KOPT-K1 (cell line): Measurements from ENCODE around the gene IRF4.

Experiments
- H3K27ac ChIP-seq: fragments of 200-600 bp; sonication (generic); 2 replicates; pipeline ENCODE4 v1.5.1; 2016; ENCODE audit warnings: antibody characterized with exemption, mild to moderate bottlenecking, low read depth, low read length; ENCODE audit not compliant: poor library complexity, severe bottlenecking
- H3K36me3 ChIP-seq: fragments of 200-600 bp; sonication (generic); 2 replicates; pipeline ENCODE4 v1.5.1; 2017; ENCODE audit warnings: antibody characterized with exemption, mild to moderate bottlenecking, low read length, moderate library complexity; ENCODE audit not compliant: insufficient read depth
- H3K9me3 ChIP-seq: fragments of 200-600 bp; sonication (generic); 2 replicates; pipeline ENCODE4 v1.5.1; 2017; ENCODE audit warnings: antibody characterized with exemption, low read length, mild to moderate bottlenecking; ENCODE audit not compliant: insufficient read depth, poor library complexity, severe bottlenecking

IRF4 gene

GRCh38 chr6:391559-392440 is at the start of gene IRF4:
IRF4 (plus strand) TSS chr6:391752; CDS start chr6:393153, 1,401 bp downstream.
- no peak within 1 kb of the TSS for H3K27ac ChIP-seq
- H3K36me3 ChIP-seq: no peaks in the 10 kb centered on the region
- H3K9me3 ChIP-seq: no peaks in the 10 kb centered on the region

DNA sequence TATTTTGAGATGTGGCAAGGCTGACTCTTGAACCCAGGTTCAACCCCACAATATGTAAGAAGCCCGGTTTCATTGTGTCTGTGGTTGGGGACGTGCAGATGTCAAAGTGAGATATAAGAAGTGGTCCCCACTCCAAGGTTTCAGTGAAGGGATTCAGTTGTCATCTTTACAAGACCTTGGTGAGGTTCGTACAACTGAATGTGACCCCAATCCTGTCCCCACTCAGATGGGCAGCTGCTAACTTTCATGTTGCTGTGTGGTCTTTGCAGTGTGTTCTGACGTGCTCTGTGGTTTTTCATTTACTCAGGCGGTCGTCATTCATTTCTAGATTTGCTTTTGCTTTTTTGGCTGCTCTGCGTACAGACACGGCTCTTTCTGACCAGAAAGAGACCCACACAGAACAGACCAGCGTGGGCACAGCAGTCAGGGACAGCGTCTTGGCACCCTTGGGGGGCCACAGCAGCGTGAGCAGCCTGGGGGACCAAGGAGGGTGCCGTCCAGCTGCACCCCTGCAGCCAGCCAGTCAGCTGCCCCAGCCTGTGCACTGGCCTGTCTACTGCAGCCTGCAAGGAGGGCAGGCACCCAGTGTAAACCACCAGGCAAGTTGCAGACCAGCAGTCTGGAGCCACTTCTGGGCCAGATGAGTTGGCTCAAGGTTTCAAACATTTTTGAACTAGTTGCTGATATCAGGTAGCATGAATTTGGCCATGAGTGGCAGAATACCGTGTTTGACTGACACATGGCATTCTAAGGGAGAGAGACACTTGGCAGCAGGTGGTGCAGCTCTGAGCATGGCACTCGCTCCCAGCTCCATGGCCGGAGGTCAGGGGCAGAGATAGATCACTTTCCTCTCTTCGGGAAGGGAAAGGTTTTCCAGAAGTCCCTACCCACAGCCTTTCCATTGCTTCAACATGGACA is 49.4 kb upstream of the IRF4 start:
- Histone ChIP-seq H3K27ac (no peak overlapping the region), H3K9me3 (peaks cover 5% of the 10 kb centered on the region), H3K36me3 (no peaks in the 10 kb centered on the region)

GRCh38 chr6:342832-343179 is 48.7 kb upstream of the IRF4 start:
- Histone ChIP-seq H3K9me3 (peaks cover 5% of the 10 kb centered on the region), H3K27ac (no peak overlapping the region), H3K36me3 (no peaks in the 10 kb centered on the region)

DNA sequence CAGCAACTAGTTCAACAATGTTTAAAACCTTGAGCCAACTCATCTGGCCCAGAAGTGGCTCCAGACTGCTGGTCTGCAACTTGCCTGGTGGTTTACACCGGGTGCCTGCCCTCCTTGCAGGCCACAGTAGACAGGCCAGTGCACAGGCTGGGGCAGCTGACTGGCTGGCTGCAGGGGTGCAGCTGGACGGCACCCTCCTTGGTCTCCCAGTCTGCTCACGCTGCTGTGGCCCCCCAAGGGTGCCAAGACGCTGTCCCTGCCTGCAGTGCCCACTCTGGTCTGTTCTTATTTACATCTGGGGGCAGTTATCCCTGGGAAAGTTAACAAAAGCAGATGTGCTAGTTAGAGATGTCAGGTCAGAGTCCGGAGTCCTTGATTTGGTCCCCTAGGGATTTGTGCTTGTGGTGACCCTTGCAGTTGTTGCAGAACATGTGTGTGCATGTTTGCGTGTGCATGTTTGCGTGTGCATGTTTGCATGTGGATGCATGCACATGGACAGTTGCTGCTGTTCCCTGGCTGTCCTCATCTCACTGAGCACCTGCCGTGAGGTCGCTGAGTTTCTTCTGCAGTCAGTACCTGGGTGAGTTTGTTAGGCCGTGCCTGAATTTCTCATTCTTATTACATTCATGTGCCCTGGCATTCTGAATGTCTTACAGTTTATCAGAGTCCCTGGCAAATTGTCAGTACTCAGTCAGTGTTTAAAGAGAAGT is 48.2 kb upstream of the IRF4 start:
- no peak overlapping the region for H3K27ac ChIP-seq
- no peaks in the 10 kb centered on the region for H3K36me3 ChIP-seq
- H3K9me3 ChIP-seq: peaks cover 5% of the 10 kb centered on the region

DNA sequence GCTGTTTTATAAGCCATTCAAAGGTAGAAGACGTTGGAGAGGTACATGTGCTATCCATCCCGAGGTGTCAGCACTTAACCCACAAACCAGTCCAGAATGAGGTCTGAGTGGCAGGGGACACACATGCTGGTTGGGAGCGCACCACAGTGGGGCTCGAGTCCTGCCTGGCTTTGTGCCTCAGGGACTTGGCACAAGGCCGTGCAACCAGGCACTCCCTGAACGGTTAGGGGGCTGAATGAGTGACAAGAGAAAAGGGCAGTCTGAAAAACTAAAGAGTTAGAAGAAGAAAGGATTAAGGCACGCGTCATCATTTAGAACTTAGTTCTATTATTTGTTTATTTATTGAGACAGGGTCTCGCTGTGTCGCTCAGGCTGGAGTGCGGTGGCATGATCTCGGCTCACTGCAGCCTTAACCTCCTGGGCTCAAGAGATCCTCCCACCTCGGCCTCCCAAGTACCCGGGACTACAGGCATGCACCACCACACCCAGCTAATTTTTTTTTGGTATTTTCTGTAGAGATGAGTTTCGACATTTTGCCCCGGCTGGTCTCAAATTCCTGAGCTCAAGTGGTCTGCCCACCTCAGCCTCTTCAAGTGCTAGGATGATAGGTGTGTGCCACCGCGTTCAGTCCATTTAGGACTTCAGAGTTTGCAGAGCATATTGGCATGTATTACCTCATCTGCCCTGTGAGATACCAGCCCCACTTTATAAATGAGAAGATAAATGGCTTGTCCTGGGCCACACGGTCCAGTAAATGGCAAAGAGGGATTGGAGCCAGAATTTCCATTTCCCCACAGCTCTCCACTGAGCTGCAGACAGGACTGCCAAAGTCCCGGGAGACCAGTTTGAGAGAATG is 47.4 kb upstream of the IRF4 start:
- H3K9me3 ChIP-seq: peaks cover 5% of the 10 kb centered on the region
- H3K36me3 ChIP-seq: no peaks in the 10 kb centered on the region
- H3K27ac ChIP-seq: no peak overlapping the region

DNA sequence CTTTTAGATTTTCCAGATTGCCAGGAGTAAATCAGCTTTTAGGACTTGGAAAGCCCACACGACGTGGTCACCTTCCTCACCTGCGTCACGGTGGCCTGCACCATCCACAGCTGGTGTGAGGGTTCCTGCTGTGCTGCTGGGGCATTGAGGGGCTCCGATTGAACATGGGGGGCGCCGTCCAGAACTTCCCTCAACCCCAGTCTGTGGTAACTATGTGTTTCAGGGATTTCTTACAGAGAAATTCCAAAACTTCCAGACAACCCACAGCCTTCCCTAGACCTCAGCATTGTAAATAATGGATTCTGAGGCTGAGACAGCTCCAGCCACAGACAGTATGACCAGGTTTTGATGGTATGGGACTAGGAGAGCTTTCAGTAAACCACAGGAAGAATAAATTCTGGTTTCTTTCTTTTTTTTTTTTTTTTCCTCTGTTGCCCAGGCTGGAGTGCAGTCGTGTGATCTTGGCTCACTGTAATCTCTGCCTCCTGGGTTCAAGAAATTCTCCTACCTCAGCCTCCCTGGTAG is 46.7 kb upstream of the IRF4 start:
- no peaks in the 10 kb centered on the region for H3K36me3 ChIP-seq
- H3K9me3 ChIP-seq: peaks cover 5% of the 10 kb centered on the region
- no peak overlapping the region for H3K27ac ChIP-seq

GRCh38 chr6:345747-346385 is 45.7 kb upstream of the IRF4 start:
- no peaks in the 10 kb centered on the region for H3K36me3 ChIP-seq
- H3K9me3 ChIP-seq: peaks cover 5% of the 10 kb centered on the region
- no peak overlapping the region for H3K27ac ChIP-seq

GRCh38 chr6:346386-347030 is 45.0 kb upstream of the IRF4 start:
- H3K9me3 ChIP-seq: peaks cover 5% of the 10 kb centered on the region
- no peak overlapping the region for H3K27ac ChIP-seq
- H3K36me3 ChIP-seq: no peaks in the 10 kb centered on the region

- H3K27ac ChIP-seq: no peak overlapping the region
- H3K36me3 ChIP-seq: no peaks in the 10 kb centered on the region
Measured at GRCh38 chr6:347232-347631, 44.3 kb upstream of the IRF4 start.

GRCh38 chr6:347951-348859 is 43.3 kb upstream of the IRF4 start:
- no peak overlapping the region for H3K27ac ChIP-seq
- H3K36me3 ChIP-seq: no peaks in the 10 kb centered on the region
- no peaks in the 10 kb centered on the region for H3K9me3 ChIP-seq

More at GRCh38 chr6:347232-347631, 44.3 kb upstream of the IRF4 start:
- peaks cover under 1% of the 10 kb centered on the region for H3K9me3 ChIP-seq

- Histone ChIP-seq H3K27ac (no peak overlapping the region), H3K9me3 (no peaks in the 10 kb centered on the region), H3K36me3 (no peaks in the 10 kb centered on the region)
Measured at GRCh38 chr6:348860-349396, 42.6 kb upstream of the IRF4 start.

DNA sequence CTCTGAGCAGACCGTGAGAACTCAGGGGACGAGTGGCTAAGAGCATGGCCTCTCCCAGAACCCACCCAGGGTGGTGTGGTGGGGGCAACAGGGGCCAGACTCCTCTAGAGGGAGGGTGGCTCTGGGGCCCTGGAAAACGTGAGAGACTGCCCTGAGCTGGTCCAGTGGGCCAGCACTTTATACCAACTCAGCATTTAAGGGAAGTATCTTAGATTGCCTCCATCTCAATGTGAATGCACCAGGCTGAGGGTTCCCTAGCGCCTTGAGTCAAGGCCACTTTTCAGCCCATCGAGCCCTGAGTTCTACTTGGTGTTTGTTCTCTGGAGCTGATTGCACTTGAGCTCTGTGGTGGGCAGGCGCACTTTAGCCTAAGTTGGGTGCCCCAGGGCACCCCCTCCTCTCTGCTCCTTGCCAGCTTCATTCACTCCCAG is 42.0 kb upstream of the IRF4 start:
- Histone ChIP-seq H3K36me3 (no peaks in the 10 kb centered on the region), H3K27ac (no peak overlapping the region), H3K9me3 (no peaks in the 10 kb centered on the region)
